ENCODE results near the gene C10orf105.
A peak's percentile ranks its signal among the peaks of the same experiment; 100 is the strongest.

C10orf105 gene, protein sequence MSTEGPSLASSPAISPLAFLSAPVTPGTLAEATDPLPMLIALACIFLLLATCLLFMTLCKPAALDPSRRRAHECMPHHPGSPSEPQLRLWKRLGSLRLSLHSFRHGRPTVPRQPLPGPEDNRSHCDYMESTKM

DNA sequence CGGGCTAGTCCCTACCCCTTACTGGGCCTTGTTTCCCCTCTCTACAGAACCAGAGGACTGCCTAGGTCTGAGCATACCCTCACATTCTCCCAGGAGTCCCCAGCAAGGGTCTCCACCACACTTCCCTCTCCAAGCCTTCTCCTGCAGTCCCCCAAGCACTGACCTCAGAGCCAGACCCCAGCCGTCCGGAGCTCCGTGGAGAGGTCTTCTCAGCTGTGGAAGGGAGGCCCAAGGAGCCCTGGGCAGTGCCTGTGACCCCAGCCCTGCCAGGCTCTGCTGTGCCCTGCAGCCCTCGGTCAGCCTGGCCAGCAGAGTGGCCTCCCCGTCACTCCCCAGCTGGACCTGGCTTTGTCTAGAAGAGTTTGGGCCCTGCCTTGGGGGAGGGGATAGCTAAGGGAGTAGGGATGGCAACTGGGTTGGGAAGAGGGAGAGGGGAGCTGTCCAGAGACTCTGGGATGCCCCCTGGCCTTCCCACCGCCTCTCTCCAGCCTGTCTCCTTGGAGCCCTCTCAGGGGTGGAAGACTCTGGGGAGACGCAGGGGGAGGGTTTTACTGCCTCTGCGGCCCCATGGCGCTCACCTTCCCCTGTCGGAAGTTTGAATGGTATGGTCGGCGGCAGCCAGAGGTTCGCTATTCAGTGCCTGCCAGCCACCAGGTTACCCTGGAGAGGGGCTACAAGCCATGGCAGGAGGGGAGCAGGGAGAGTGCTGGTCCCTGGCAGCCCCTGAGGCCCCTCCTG lies at the start of gene C10orf105:
TSS of gene C10orf105 (minus strand) at position 315 of the 738 bp plus-strand sequence. CDS start 3,441 bp downstream, outside the sequence.
- FAIRE-seq (no peak), DNase-seq (ENCODE audit: low spot score) (no peak)

DNA sequence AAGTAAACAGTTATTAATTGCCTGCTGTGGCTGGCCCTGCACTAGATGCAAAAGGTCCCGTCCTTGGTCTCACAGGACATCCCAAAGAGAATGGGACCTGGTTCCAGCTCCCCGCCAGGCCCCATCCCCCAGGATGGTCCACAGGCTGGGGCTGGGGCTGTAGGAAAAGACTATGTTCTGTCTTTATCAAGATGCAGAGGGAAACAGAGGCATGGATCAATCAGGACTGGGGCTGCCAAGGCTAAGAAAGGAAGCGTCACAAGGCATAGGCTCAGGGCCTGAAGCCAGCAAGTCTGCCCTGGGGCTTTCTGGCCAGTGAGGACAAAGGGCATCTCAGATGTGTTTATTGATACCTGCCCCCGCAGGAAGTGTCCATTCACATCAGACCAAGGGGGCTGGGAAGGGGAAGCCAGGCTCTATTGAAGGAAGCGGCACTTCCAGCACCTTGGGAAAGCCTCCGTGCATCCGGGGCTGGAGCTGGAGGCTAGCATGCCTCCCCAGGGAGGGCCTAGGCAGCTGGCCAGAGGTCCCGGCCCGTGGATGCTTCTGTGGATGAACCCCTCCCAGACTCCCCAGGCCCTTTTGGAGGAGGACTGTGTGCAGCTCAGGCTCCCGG lies 48.0 kb upstream of the C10orf105 start:
- DNase-seq (ENCODE audit: low spot score) (peak; percentile 56), FAIRE-seq (no peak)

DNA sequence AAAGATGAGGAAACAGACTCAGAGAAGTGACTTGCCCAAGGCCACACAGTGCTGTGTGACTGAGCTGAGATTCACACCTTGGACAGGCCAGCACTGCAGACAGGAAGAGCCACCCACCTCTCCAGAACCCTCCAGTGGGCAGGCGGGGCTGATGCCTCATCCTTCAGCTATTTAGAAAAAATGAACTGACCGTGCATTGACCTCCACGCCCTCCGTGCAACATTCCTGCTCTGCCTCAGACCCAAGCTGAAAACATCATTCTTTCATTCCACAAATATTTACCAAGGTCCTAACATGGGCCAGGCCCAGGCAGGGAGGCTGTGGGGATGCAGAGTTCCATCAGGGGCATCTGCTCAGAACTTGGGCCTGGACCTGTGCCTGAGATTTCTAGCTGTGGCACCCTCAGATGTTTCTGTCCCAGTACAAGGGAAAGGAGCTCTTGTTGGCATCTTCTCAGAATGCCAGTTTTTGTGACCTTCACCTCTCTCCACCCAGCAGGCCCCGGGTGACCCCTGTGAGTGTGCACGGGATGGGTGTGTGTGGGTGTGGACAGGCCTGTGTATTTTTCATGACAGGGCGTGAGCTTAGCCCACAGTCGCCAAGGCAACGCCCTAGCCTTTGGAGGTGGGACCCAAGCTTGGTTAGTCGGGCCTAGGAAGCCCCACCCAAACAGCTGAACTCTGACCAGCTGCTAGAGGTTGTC lies 47.3 kb upstream of the C10orf105 start:
- DNase-seq (ENCODE audit: low spot score): peak; percentile 98
- peak; percentile 96 for FAIRE-seq

DNA sequence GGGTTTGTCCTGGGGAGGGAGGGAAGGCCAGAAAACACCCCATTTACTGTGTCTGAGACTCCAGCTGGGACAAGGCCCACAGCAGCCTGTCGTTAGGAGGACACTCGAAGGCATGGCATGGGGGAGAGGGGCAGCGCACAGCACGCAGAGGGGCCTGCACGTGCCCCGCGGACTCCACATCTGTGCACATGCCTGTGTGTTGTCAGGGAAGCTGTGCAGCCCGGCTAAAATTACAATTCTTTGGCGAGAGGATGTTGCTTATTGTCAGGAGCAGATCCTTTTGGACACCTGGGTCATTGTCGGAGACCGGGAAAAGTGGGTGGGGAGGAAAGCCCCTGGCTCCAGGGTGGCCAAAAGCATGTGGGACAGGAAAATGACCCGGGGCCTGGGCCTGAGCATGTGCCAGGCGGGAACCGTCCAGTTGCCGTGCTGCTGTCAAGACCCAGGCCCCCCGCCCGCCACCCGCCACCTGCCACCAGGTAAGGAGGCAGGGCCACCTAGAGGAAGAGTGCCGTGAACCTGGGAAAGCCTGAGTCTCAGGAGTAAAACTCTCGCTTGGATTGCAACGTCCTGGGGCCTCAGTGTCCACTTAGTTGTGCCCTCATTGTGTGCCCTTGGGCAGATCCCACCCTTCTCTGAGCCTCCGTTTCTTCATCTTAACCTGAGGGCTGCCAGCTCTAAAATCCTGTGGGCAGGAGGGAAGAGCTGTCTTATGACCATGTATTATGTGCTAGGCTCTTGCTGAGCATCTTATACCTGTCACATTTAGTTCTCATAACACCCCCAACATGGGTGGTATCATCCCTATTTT lies 46.5 kb upstream of the C10orf105 start:
- FAIRE-seq (no peak), DNase-seq (ENCODE audit: low spot score) (no peak)

DNA sequence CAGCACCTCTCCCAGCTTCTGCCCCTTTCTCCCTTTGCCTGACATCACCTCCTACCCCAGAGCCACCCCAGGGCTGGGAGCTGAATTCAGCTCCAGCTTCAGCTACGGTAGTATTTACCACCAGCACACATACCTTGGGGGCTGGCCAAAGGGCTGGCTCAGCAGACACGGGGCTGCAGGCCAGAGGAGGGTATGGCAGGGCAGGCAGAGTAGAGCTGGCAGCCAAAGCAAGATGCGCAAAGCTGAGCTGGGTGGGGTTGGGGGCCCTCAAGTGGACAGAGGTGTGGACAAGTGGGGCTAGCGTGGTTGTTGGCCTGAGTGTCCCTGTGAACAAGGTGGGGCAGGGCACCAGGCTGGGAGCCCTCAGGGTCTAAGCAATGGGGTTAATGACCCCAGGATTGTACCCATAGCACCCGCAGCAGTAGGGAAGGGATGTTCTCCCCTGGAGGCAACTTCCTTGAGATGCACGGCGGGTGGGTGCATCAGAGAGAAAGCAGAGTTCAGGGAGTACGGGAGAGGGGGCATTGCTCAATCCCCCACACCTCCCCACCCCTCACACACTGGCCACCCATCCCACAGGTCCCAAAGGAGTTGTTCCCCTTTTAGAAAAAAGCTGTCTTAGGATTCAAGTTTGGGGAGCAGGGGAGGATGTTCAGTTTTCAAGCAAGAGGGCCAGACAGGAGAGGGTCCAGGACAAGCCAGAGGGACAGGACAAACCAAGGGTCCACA lies 45.8 kb upstream of the C10orf105 start:
- no peak for FAIRE-seq
- peak; percentile 7 for DNase-seq (ENCODE audit: low spot score)

DNA sequence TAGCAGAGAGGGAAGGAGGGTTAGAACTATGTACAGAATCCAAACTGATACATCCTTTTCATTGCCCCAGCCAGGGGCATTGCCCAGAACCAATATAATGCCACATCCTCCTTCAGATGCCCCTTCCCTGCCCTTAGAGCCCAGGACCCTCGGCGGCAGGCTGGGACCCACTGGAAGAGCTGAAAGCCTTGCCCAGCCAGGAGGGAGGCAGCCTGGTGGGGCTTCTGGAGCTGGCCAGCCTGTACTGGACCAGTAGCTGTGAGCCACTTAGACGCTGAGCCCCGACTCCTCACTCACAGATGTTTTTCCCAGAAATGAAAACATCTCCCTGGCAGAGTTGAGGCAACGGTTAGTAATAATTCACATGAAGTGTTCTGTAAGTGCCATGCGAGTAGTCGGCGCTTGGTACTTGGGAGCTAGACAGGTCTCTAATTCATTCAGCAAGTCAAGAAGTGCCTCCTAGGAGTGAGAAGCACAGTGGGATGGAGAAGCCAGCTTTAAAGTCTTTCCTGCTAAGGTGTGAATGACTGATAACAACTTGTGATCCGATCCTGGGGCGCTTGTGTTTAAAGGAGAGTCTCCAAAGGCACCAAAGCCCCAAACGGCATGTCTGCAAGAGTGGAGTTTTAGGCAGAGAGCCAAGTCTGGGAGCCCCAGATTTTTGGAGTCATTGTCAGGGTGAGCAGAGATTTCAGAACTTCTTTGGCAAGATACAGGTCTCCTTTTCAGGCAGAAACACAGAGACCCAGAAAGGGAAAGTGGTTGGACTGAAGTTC lies 44.0 kb upstream of the C10orf105 start:
- no peak for DNase-seq (ENCODE audit: low spot score)
- FAIRE-seq: no peak

DNA sequence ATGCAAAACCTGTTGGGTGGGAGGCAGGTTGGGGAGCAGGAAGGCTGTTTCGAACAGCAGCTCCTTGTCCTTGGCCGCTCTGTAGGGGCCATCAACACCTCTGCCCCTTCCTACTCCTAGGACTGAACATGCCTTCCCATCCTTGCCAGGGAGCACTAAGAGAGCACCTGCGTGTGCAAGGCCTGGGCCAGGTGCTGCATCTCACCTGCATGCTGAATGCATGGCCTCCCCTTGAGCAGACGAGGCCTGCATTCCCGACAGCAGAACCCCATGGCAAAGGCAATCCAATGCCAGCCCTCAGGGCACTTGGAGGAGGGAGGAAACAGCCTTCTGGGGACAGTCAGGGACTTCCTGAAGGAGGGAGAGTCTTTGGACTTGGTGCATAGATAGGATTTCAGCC lies 42.7 kb upstream of the C10orf105 start:
- DNase-seq (ENCODE audit: low spot score) (no peak), FAIRE-seq (no peak)

DNA sequence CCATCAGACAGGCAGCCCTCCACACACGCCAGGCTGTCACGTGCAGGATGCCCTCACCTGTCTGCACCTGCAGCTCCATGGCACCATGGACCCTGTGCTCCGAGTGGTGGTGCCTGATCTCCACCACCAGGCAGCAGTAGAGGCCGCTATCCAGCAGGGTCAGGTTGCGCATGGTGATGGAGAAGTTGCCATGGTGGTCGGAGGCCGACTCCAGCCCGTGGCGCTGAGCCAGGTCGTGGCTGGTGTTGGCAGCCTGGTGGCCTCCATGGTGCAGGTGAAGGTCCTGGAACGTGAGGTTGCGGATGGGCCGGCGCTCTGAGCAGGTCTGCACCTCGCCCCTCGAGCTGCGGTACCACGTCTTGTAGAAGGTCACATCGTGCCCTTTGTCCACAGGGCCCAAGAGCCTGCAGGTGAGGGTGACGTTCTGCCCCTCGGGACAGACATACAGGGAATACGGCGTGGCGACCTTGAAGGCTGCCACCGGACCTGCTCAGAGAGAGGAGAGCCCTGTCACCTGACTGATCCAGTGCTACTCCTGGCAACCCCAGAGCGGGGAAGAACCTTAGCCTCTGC lies 42.0 kb upstream of the C10orf105 start:
- FAIRE-seq (no peak), DNase-seq (ENCODE audit: low spot score) (no peak)

DNA sequence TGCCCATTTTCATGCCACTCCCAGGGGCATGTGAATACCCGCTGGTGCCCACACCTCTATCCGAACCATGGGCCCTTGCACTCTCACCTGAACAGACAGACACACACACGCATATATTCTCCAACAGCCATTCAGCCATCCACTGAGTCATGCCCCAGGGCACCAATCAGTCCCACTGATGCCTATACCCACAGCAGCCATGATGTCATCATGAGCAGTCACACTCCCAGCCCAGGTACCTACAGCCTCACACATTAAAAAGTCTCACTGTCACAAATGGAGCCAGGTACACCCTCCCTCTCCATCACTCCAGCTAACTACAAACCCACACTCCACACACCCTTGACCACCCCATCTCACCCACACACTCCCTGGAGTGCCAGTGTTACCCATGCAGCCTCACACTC lies 41.5 kb upstream of the C10orf105 start:
- FAIRE-seq (no peak), DNase-seq (ENCODE audit: low spot score) (peak; percentile 57)

DNA sequence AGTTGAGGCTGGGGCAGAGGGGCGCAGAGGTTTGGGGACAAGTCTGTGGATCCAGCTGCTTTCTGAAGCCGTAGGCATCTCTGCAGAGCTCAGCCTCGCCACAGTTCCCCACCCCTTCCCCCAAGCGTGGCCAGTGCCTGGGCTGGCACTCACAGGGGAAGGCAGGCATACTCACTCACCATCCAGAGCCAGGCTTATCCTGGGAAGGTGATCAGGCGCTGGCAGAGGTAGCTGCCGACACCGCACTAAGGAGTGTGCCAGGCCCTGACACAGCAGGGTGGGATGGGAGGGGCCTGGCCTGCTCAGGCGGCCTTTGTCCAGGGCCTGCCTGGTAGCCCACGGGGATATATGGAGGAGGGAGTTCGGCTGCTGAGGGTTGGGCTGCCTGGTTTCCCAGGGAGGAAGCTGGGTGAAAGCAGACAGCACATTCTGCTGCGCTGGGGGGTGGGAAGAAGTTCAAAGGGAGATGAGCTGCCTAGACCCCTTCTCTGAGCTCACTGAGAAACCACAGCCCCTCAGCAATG lies 37.9 kb upstream of the C10orf105 start:
- no peak for DNase-seq (ENCODE audit: low spot score)
- no peak for FAIRE-seq

DNA sequence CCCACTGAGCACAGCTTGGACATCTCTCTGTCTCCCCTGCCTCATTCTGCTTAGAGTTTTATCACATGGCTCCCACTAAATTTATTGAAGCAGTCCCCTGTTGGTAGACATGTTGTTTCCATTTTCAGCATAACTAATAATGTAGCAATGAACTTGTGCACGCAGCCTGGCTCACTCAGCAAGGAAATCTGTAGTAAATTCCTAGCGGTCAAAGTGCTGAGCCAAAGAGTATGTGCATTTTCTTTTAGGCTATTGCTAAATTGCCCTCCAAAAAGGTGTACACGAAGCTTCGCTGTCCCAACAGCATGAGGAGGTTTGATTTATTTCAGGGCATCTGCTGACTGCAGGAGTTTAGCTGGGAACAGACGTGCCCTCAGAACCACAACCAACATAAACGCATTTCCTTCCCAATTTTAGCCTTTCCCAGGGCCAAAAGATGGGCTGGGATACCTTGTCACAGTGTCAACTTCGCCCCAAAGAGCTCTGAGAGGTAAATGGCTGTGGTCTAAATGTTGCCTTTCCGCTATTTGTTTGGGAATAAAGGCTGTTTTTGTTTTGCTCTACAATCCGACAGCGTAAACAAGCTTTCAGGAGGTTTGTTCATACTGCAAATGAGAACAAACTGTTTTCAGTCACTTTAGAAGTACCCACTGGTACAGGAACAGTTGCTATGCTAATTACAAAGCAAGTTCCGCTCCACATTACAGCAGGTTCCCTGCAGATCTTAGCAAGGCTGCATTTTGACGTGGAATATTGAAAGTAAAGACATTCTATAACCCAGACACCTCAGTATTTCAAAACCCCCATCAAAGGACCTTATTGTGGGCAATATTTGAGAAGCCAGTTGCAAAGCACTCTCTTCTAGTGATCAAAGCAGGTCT lies 37.0 kb upstream of the C10orf105 start:
- FAIRE-seq: no peak
- no peak for DNase-seq (ENCODE audit: low spot score)

DNA sequence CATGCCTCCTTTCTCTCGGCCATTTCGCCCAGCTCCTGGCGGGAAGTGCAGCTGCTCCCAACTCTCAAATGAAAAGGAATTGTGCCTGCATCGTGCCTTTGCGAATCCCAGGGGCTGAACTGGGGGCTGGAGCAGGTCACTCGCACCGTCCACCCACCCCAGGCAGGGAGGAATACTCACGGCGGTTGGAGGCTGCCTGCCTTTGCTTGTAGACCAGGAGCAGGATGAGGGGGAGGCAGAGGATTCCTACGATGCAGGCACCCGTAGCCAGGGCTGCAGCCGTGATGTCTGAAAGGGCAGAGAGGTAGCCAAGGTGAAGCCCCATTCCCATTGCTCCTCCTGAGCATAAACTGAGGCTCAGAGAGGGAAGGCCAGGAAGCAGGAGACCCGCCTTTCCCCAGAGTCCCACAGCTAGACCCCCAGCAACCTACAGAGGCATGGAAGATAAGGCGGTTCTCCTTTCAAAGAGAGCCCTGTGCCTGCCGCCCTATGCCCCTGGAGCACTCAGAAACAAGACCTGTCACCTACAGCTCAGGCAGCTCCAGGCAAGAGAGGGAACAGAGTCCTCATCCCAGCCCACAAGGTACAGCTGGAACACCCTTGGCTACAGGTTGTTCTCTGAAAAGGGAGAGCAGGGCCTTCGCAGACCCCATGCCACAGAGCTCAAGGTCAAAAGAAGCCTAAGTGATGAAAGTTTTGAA lies 35.8 kb upstream of the C10orf105 start:
- no peak for FAIRE-seq
- peak; percentile 26 for DNase-seq (ENCODE audit: low spot score)

DNA sequence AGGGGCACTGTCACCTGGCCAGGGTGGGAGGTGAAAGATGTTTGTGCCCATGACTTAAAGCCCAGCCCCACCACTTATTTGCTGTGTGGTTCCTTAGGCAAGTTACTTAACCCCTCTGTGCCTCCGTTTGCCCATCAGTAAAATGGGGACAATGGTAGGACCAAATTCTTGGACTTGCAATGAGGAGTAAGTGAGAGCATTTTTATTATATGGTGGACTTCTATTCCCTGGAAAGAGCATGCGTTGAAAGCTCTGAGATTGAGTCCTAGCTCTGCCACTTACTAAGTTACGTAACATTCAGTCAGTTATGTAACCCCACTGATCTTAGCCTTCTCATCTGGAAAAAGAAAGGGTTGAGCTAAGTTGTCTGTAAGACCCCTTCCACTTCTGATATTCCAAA lies 35.0 kb upstream of the C10orf105 start:
- FAIRE-seq (no peak), DNase-seq (ENCODE audit: low spot score) (no peak)

DNA sequence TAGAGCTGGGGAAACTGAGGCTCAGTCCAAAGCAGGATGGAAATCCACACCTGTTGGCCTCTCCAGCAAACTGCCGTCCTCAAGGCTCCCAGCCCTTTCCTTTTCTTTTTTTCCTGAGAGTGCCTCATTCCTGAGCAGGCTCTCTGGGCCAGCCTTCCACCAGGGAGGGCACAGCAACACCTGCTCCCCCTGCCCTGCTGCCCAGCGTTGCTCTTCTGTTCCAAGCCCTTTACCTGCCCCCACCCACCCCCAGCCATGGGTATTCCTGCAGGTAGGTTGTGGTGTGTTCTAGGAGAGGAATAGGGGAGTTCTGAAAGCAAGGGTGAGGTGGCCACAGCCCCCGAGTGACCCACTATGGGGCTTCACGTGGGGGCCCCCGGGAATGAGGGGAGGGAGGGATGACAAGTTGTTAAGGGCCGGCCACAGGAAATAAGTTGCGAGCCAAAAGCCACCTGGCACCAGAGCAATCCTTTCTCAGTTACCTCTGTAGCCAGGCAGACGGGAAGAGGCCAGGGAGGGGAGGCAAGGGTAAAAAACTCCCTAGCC lies 34.5 kb upstream of the C10orf105 start:
- FAIRE-seq (no peak), DNase-seq (ENCODE audit: low spot score) (no peak)

DNA sequence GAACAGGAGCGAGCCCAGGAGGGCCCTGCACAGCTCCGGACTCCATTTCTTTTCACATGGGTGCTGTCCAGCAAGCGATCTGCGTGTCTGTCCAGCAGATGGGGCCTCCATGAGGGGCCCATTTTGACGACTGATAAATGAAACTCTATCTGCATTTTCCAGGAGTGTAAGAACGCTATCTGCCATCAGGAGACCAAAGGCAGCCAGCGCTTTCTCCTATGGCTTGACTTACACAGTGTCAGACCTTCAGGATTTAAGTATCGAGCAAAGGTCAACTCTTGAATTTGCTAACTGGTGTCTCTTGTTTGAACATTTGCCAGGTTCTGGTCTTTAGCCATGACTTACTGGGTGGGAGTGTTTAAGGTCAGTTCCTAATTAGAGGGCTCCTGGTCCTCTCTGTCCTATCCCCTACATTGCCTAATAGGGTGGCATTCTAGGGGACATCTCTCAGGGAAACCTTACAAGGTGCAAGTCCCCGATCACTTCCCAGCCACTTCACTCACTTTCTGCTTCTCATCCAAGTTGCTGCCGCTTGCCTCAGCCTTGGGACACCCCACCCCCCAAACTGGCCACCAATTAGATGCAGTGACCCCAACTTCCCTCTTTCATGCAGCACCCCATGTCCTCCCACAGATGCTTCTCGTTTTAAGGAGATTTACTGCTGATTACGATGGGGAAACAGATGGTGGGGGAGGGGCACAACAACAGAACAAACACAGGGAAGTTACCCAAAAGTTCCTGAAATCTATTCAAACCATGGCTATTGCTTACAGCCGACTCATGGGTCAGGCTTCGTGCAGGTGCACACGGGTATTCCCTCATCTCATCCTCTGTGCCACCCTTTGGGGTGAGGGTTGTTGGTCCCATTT lies 33.7 kb upstream of the C10orf105 start:
- DNase-seq (ENCODE audit: low spot score) (no peak), FAIRE-seq (no peak)

DNA sequence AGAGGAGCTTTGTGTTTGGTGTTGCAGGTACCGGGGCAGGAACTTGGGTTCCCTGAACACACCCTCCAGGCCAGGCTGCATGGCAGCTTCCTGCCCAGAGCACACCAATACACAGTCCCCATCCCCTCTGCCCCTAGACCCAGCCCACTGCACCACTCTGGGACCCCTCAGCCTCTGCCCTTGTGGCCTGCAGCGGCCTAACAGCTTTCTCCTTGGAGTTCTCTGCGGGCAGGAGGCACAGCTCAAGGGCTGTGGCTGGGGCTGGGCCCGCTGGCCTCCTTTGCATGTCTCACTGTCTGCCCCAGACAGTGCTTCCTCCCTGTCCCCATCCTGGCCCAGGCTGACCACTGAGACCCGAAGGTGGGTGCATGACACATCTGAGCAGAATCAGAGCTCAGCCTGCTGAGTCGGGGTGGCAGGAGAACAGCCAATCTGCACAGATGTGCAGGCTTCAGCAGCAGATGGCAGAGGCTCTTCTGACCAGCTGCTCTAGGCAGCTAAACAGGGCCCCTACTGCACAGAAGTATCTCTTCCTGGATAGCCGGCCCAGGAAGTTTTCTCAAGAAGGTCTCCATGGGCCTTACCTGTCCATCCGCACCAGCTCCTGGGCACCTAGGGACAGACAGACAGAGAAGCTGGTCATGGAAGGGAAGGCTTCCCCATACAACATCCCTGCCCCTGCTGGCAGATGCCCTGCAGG lies 33.0 kb upstream of the C10orf105 start:
- DNase-seq (ENCODE audit: low spot score) (no peak), FAIRE-seq (no peak)
